Neural cell (in vitro differentiated cells): Measurements from ENCODE around the gene PLXNA4. TPM values are rescaled to one million over a fixed set of nuclear protein-coding genes. Genes with fewer than 3 reads are reported as not detected.

Experiments
- H2AFZ ChIP-seq: fragments of 200-600, 300-800 bp; sonication (generic), shearing (Covaris generic); 2 replicates; pipeline ENCODE4 v1.6.0; 2014; ENCODE audit warnings: low read depth, mild to moderate bottlenecking, antibody characterized with exemption, low read length, moderate library complexity
- H3F3A ChIP-seq: fragments of 200-600 bp; shearing (Covaris generic); 2 replicates; pipeline ENCODE4 v1.6.1; 2016; ENCODE audit warnings: mild to moderate bottlenecking, moderate library complexity, mixed read lengths, antibody characterized with exemption, low read length; ENCODE audit not compliant: insufficient read depth, poor library complexity, severe bottlenecking
- H3K27ac ChIP-seq: fragments of 200-600, 300-800 bp; sonication (generic), shearing (Covaris generic); 2 replicates; pipeline ENCODE4 v1.5.1; 2014; ENCODE audit warnings: mild to moderate bottlenecking, low read length, moderate library complexity
- H3K27me3 ChIP-seq: fragments of 300-800, 200-600 bp; sonication (generic), shearing (Covaris generic); 2 replicates; pipeline ENCODE4 v1.6.0; 2014; ENCODE audit warnings: mild to moderate bottlenecking, low read depth, low read length, moderate library complexity; ENCODE audit not compliant: insufficient read depth
- H3K36me3 ChIP-seq: fragments of 300-800, 200-600 bp; sonication (generic), shearing (Covaris generic); 2 replicates; pipeline ENCODE4 v1.5.1; 2014; ENCODE audit warnings: mild to moderate bottlenecking, antibody characterized with exemption, low read length, moderate library complexity; ENCODE audit not compliant: insufficient read depth
- H3K4me2 ChIP-seq: fragments of 300-800, 200-600 bp; sonication (generic), shearing (Covaris generic); 2 replicates; pipeline ENCODE4 v1.6.0; 2014; ENCODE audit warnings: mild to moderate bottlenecking, low read length
- H3K4me3 ChIP-seq: fragments of 300-800, 200-600 bp; sonication (generic), shearing (Covaris generic); 2 replicates; pipeline ENCODE4 v1.5.1; 2014; ENCODE audit warnings: mild to moderate bottlenecking, low read length, moderate library complexity
- H3K79me2 ChIP-seq: fragments of 200-600 bp; shearing (Covaris generic); replicated peaks from 2 replicates; pipeline ENCODE4 v1.6.0; 2014; ENCODE audit warnings: mild to moderate bottlenecking, low read length, moderate library complexity; ENCODE audit not compliant: insufficient read depth
- H3K9ac ChIP-seq: fragments of 300-800, 200-600 bp; sonication (generic), shearing (Covaris generic); 2 replicates; pipeline ENCODE4 v1.6.1; 2016; ENCODE audit warnings: mild to moderate bottlenecking, low read length, mixed read lengths
- H3K9me2 ChIP-seq: fragments of 200-600 bp; shearing (Covaris generic); 2 replicates; pipeline ENCODE4 v1.6.1; 2016; ENCODE audit warnings: mild to moderate bottlenecking, low read length, mixed read lengths; ENCODE audit not compliant: insufficient read depth
- H3K9me3 ChIP-seq: fragments of 200-600, 300-800 bp; sonication (generic), shearing (Covaris generic); 2 replicates; pipeline ENCODE4 v1.6.1; 2016; ENCODE audit warnings: mild to moderate bottlenecking, mixed run types, low read length, moderate library complexity, mixed read lengths
- H4K20me1 ChIP-seq: fragments of 200-600 bp; shearing (Covaris generic); 2 replicates; pipeline ENCODE4 v1.6.1; 2016; ENCODE audit warnings: mild to moderate bottlenecking, mixed run types; ENCODE audit not compliant: insufficient read depth
- CTCF ChIP-seq: fragments of 450-650 bp; IDR thresholded peaks from 2 replicates; pipeline ENCODE4 v1.5.1; 2014; ENCODE audit warnings: antibody characterized with exemption, mild to moderate bottlenecking, moderate library complexity; ENCODE audit not compliant: poor library complexity, severe bottlenecking
- EP300 ChIP-seq: fragments of 450-650 bp; conservative IDR thresholded peaks from 2 replicates; pipeline ENCODE4 v1.6.1; 2014; ENCODE audit warnings: antibody characterized with exemption, mild to moderate bottlenecking, moderate library complexity; ENCODE audit not compliant: poor library complexity, severe bottlenecking
- EZH2 ChIP-seq: fragments of 200-600, 300-800 bp; shearing (Covaris generic), sonication (generic); IDR thresholded peaks from 2 replicates; pipeline ENCODE4 v1.6.1; 2014; ENCODE audit warnings: antibody characterized with exemption, low read length, borderline replicate concordance, mild to moderate bottlenecking; ENCODE audit not compliant: insufficient read depth, poor library complexity, severe bottlenecking
- MXI1 ChIP-seq: fragments of 450-650 bp; conservative IDR thresholded peaks from 2 replicates; pipeline ENCODE4 v1.6.1; 2014; ENCODE audit warnings: antibody characterized with exemption, mild to moderate bottlenecking; ENCODE audit not compliant: poor library complexity, severe bottlenecking
- POLR2AphosphoS5 ChIP-seq: IDR thresholded peaks from 2 replicates; pipeline ENCODE4 v1.6.1; 2012
- RAD21 ChIP-seq: fragments of 450-650 bp; conservative IDR thresholded peaks from 2 replicates; pipeline ENCODE4 v1.6.1; 2014; ENCODE audit warnings: antibody characterized with exemption, mild to moderate bottlenecking, moderate library complexity
- SMC3 ChIP-seq: fragments of 450-650 bp; conservative IDR thresholded peaks from 2 replicates; pipeline ENCODE4 v1.6.1; 2014; ENCODE audit warnings: antibody characterized with exemption, mild to moderate bottlenecking, moderate library complexity; ENCODE audit not compliant: poor library complexity
- TAF1 ChIP-seq: IDR thresholded peaks from 2 replicates; pipeline ENCODE4 v1.6.1; 2012; ENCODE audit warnings: low read depth
- polyA plus RNA-seq: library from polyadenylated mRNA; depleted of rRNA; stranded (reverse); fragments of >200 nt; gene quantifications from 2 replicates; pipeline ENCODE4 v1.2.3, GENCODE V29; 2014
- TF ChIP-seq, protein P1 (sequence below): IDR thresholded peaks from 2 replicates; pipeline ENCODE4 v1.6.1; 2012; ENCODE audit warnings: borderline replicate concordance

Gene PLXNA4
- polyA plus RNA-seq, 1 donor from 2014 or later = 7.2 TPM

DNA sequence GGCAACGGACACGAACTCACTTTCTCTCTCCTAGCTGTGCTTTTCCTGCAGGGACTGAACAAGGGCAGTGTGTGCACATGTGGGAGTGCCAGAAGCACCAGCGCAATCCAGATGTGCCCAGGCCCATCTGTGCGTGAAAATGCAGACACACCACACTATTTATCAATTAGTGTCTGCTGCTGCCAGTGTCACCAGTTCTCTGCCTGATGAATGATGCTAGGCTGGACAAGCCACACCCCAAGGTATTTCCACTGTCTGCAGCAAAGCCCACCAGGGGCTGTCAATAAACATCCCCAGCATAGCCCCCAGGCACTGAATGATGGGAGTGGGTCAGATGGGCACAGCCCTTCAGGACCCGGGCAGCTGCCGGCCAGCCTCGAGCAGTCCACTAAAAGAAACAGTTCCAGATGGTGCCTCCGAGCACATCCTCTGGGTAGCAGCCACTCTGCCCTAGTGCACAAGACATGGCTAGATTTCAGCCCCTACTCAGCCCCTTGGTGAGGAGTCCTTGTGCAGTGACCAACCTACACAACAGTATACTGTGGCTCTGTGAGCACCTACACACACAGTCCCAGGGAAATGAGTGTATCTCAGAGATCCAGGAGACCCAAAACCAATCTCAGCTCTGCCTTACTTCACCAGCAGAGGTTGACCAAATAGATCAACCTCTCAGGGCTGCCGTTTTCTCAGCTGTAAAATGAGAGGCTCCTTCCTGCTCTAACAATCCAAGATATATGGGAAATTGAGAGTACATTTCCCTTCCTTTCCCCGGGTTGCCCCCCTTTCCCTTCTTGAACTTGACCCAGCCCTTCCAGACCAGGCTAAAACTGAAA lies 314.7 kb downstream of the PLXNA4 start:
- H3F3A ChIP-seq = no peaks in the 10 kb centered on the region
- no peak overlapping the region for H3K9ac ChIP-seq
- no peak overlapping the region for H3K4me3 ChIP-seq
- no peaks in the 10 kb centered on the region for H3K9me2 ChIP-seq
- H3K79me2 ChIP-seq = no peaks in the 10 kb centered on the region
- TF ChIP-seq POLR2AphosphoS5 = no peak
- TF ChIP-seq, protein P1, sequence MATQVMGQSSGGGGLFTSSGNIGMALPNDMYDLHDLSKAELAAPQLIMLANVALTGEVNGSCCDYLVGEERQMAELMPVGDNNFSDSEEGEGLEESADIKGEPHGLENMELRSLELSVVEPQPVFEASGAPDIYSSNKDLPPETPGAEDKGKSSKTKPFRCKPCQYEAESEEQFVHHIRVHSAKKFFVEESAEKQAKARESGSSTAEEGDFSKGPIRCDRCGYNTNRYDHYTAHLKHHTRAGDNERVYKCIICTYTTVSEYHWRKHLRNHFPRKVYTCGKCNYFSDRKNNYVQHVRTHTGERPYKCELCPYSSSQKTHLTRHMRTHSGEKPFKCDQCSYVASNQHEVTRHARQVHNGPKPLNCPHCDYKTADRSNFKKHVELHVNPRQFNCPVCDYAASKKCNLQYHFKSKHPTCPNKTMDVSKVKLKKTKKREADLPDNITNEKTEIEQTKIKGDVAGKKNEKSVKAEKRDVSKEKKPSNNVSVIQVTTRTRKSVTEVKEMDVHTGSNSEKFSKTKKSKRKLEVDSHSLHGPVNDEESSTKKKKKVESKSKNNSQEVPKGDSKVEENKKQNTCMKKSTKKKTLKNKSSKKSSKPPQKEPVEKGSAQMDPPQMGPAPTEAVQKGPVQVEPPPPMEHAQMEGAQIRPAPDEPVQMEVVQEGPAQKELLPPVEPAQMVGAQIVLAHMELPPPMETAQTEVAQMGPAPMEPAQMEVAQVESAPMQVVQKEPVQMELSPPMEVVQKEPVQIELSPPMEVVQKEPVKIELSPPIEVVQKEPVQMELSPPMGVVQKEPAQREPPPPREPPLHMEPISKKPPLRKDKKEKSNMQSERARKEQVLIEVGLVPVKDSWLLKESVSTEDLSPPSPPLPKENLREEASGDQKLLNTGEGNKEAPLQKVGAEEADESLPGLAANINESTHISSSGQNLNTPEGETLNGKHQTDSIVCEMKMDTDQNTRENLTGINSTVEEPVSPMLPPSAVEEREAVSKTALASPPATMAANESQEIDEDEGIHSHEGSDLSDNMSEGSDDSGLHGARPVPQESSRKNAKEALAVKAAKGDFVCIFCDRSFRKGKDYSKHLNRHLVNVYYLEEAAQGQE = no peak
- no peak for TF ChIP-seq CTCF
- TF ChIP-seq SMC3 = no peak
- TF ChIP-seq EP300 = no peak
- no peak for TF ChIP-seq MXI1
- no peak for TF ChIP-seq RAD21
- TF ChIP-seq EZH2 = no peak
- no peak for TF ChIP-seq TAF1
- no peak overlapping the region for H3K4me2 ChIP-seq
- H3K27ac ChIP-seq = no peak overlapping the region
- H2AFZ ChIP-seq = no peak overlapping the region
- no peaks in the 10 kb centered on the region for H3K36me3 ChIP-seq
- H3K27me3 ChIP-seq = no peaks in the 10 kb centered on the region
- no peaks in the 10 kb centered on the region for H3K9me3 ChIP-seq
- H4K20me1 ChIP-seq = no peaks in the 10 kb centered on the region

- Histone ChIP-seq H3K9ac (no peak overlapping the region), H3K27me3 (no peaks in the 10 kb centered on the region), H2AFZ (no peak overlapping the region), H3K4me2 (no peak overlapping the region), H3K4me3 (no peak overlapping the region), H3K79me2 (no peaks in the 10 kb centered on the region), H4K20me1 (no peaks in the 10 kb centered on the region), H3K27ac (no peak overlapping the region), H3K9me2 (no peaks in the 10 kb centered on the region), H3K9me3 (no peaks in the 10 kb centered on the region), H3K36me3 (no peaks in the 10 kb centered on the region), H3F3A (no peaks in the 10 kb centered on the region)
- TF ChIP-seq POLR2AphosphoS5 (no peak), MXI1 (no peak), EZH2 (no peak), RAD21 (no peak), TAF1 (no peak), SMC3 (no peak), CTCF (no peak), EP300 (no peak)
- TF ChIP-seq, protein P1 = no peak
Measured at GRCh38 chr7:132258231-132258630, 318.0 kb downstream of the PLXNA4 start.
